Uterus (tissue), 2 donors: ENCODE measurements around the gene FUCA2.

Source experiments
- POLR2A ChIP-seq, 2 donors: fragments of 450-650 bp; IDR thresholded peaks; one replicate each; pipeline ENCODE4 v1.6.1; 2016; ENCODE audit warnings: antibody characterized with exemption in 2 of 2, mild to moderate bottlenecking in 1 of 2, moderate library complexity in 1 of 2
- TF ChIP-seq, protein P1 (sequence below), 4 experiments: fragments of 200-600 bp in 2 of 4; fragments of 450-650 bp in 2 of 4; sonication (generic) in 2 of 4; IDR thresholded peaks; one replicate each; pipeline ENCODE4 v1.5.1; 2016 to 2019; ENCODE audit warnings: antibody characterized with exemption in 4 of 4, mild to moderate bottlenecking in 2 of 4, moderate library complexity in 1 of 4

- TF ChIP-seq, protein P1, sequence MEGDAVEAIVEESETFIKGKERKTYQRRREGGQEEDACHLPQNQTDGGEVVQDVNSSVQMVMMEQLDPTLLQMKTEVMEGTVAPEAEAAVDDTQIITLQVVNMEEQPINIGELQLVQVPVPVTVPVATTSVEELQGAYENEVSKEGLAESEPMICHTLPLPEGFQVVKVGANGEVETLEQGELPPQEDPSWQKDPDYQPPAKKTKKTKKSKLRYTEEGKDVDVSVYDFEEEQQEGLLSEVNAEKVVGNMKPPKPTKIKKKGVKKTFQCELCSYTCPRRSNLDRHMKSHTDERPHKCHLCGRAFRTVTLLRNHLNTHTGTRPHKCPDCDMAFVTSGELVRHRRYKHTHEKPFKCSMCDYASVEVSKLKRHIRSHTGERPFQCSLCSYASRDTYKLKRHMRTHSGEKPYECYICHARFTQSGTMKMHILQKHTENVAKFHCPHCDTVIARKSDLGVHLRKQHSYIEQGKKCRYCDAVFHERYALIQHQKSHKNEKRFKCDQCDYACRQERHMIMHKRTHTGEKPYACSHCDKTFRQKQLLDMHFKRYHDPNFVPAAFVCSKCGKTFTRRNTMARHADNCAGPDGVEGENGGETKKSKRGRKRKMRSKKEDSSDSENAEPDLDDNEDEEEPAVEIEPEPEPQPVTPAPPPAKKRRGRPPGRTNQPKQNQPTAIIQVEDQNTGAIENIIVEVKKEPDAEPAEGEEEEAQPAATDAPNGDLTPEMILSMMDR (IDR thresholded peaks at IDR 0.05) = no peak
- no peak for TF ChIP-seq POLR2A (IDR thresholded peaks at IDR 0.05)
Observed at GRCh38 chr6:143505111-143505510, 6.4 kb downstream of the FUCA2 start.
